Astrocyte (in vitro differentiated cells and primary cell): Measurements from ENCODE around the gene SLC6A9. TPM values are rescaled to one million over a fixed set of nuclear protein-coding genes. Genes with fewer than 3 reads are reported as not detected.

ENCODE experiments used
- DNase-seq: peaks from one replicate; pipeline ENCODE4 v3.0.0-alpha.2; 2010; ENCODE audit warnings: low read depth
- FAIRE-seq: peaks from 2 replicates; lab custom pipeline; 2011; peaks lifted over from hg19 to GRCh38; lab: Jason Lieb, UNC
- H2AFZ ChIP-seq: 2 replicates; pipeline ENCODE4 v1.6.0; 2012; ENCODE audit warnings: low read depth, low read length, inconsistent platforms
- H3K27ac ChIP-seq: 2 replicates; pipeline ENCODE4 v1.5.1; 2011; ENCODE audit warnings: low read depth, low read length, inconsistent platforms
- H3K27me3 ChIP-seq: 2 replicates; pipeline ENCODE4 v1.6.0; 2011; ENCODE audit warnings: low read length, inconsistent platforms; ENCODE audit not compliant: insufficient read depth
- H3K36me3 ChIP-seq: 2 replicates; pipeline ENCODE4 v1.5.1; 2011; ENCODE audit warnings: low read length, inconsistent platforms; ENCODE audit not compliant: insufficient read depth
- H3K4me1 ChIP-seq: 2 replicates; pipeline ENCODE4 v1.5.1; 2011; ENCODE audit warnings: low read length, inconsistent platforms; ENCODE audit not compliant: insufficient read depth
- H3K4me2 ChIP-seq: 2 replicates; pipeline ENCODE4 v1.6.0; 2012; ENCODE audit warnings: low read length, inconsistent platforms
- H3K4me3 ChIP-seq: 2 replicates; pipeline ENCODE4 v1.5.1; 2011; ENCODE audit warnings: low read depth, mild to moderate bottlenecking, low read length, inconsistent platforms; ENCODE audit not compliant: insufficient read depth
- H3K79me2 ChIP-seq: 2 replicates; pipeline ENCODE4 v1.6.0; 2012; ENCODE audit warnings: mild to moderate bottlenecking, low read length, inconsistent platforms; ENCODE audit not compliant: insufficient read depth
- H3K9ac ChIP-seq: 2 replicates; pipeline ENCODE4 v1.6.0; 2012; ENCODE audit warnings: mild to moderate bottlenecking, low read length, inconsistent platforms
- H3K9me3 ChIP-seq: 2 replicates; pipeline ENCODE4 v1.5.1; 2012; ENCODE audit warnings: low read depth, mild to moderate bottlenecking, low read length, inconsistent platforms; ENCODE audit not compliant: insufficient read depth
- H4K20me1 ChIP-seq: 2 replicates; pipeline ENCODE4 v1.6.0; 2012; ENCODE audit warnings: low read length, inconsistent platforms; ENCODE audit not compliant: insufficient read depth
- H3K27ac Mint-ChIP-seq: one replicate; pipeline ENCODE4 v1.8.0; 2021; ENCODE audit warnings: mild to moderate bottlenecking, mixed read lengths; ENCODE audit not compliant: unreplicated experiment
- H3K27me3 Mint-ChIP-seq: one replicate; pipeline ENCODE4 v1.8.0; 2021; ENCODE audit warnings: low read depth, mixed read lengths; ENCODE audit not compliant: unreplicated experiment
- H3K36me3 Mint-ChIP-seq: one replicate; pipeline ENCODE4 v1.8.0; 2021; ENCODE audit warnings: low read depth, mixed read lengths; ENCODE audit not compliant: unreplicated experiment
- H3K4me1 Mint-ChIP-seq: one replicate; pipeline ENCODE4 v1.8.0; 2021; ENCODE audit warnings: low read depth, mixed read lengths; ENCODE audit not compliant: unreplicated experiment
- H3K4me3 Mint-ChIP-seq: one replicate; pipeline ENCODE4 v1.8.0; 2021; ENCODE audit warnings: mild to moderate bottlenecking, moderate library complexity, mixed read lengths; ENCODE audit not compliant: unreplicated experiment
- H3K9me3 Mint-ChIP-seq: one replicate; pipeline ENCODE4 v1.8.0; 2021; ENCODE audit warnings: mild to moderate bottlenecking, mixed read lengths; ENCODE audit not compliant: unreplicated experiment
- CTCF ChIP-seq: IDR thresholded peaks from 2 replicates; pipeline ENCODE4 v1.5.1; 2011; ENCODE audit warnings: low read depth, mild to moderate bottlenecking, inconsistent platforms, low read length, moderate library complexity; ENCODE audit not compliant: insufficient read depth
- EZH2 ChIP-seq: IDR thresholded peaks from 2 replicates; pipeline ENCODE4 v1.6.1; 2012; ENCODE audit warnings: mild to moderate bottlenecking, low read length, inconsistent platforms; ENCODE audit not compliant: insufficient read depth
- total RNA-seq: library from RNA; stranded (reverse); gene quantifications from 2 replicates; pipeline ENCODE4 v1.2.1, GENCODE V29; 2021

Gene SLC6A9
- total RNA-seq, 1 donor from 2014 or later, result 45.2 TPM

GRCh38 chr1:43994794-43995790, 36.2 kb downstream of the SLC6A9 start:
- H3K36me3 ChIP-seq, result no peaks in the 10 kb centered on the region
- DNase-seq (no peak), FAIRE-seq (no peak)
- H3K9me3 ChIP-seq, result no peaks in the 10 kb centered on the region
- Mint-ChIP-seq H3K9me3 (peaks cover 2% of the 10 kb centered on the region), H3K4me1 (peaks cover 2% of the 10 kb centered on the region), H3K27ac (no peak overlapping the region), H3K27me3 (peaks cover 2% of the 10 kb centered on the region), H3K4me3 (no peak overlapping the region), H3K36me3 (peaks cover 10% of the 10 kb centered on the region)
- TF ChIP-seq CTCF (no peak), EZH2 (no peak)
- H3K79me2 ChIP-seq, result no peaks in the 10 kb centered on the region
- H3K9ac ChIP-seq, result no peak overlapping the region
- H3K27me3 ChIP-seq, result no peaks in the 10 kb centered on the region
- peaks cover 6% of the 10 kb centered on the region for H3K4me1 ChIP-seq
- no peak overlapping the region for H2AFZ ChIP-seq
- H3K27ac ChIP-seq, result no peak overlapping the region
- H3K4me2 ChIP-seq, result no peak overlapping the region
- H3K4me3 ChIP-seq, result no peak overlapping the region
- no peaks in the 10 kb centered on the region for H4K20me1 ChIP-seq

DNA sequence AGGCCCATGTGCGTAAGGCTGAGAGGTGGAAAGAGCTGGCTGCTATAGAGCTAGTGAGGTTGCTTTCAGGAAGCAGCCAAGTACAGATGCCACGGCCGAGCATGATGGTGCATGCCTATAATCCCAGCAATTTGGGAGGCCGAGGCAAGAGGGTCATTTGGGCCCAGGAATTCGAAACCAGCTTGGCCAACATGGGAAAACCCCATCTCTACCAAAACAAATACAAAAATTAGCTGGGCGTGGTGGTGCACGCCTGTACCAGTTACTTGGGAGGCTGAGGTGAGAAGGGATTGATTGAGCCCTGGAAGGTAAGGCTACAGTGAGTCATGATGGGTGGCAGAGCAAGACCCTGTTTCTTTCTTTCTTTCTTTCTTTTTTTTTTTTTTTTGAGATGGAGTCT, 37.2 kb downstream of the SLC6A9 start:
- H3K27ac Mint-ChIP-seq, result no peak overlapping the region
- no peak overlapping the region for H3K4me2 ChIP-seq
- peaks cover 2% of the 10 kb centered on the region for H3K4me1 Mint-ChIP-seq
- H3K9me3 ChIP-seq, result no peaks in the 10 kb centered on the region
- H3K4me3 Mint-ChIP-seq, result no peak overlapping the region
- no peaks in the 10 kb centered on the region for H3K27me3 ChIP-seq
- DNase-seq (no peak), FAIRE-seq (no peak)
- no peak for TF ChIP-seq CTCF
- peaks cover 4% of the 10 kb centered on the region for H3K36me3 Mint-ChIP-seq
- H3K27me3 Mint-ChIP-seq, result peaks cover 2% of the 10 kb centered on the region
- peaks cover 2% of the 10 kb centered on the region for H3K9me3 Mint-ChIP-seq
- H3K4me3 ChIP-seq, result no peak overlapping the region
- no peaks in the 10 kb centered on the region for H3K36me3 ChIP-seq
- H4K20me1 ChIP-seq, result no peaks in the 10 kb centered on the region
- H3K9ac ChIP-seq, result no peak overlapping the region
- no peak overlapping the region for H3K27ac ChIP-seq
- no peaks in the 10 kb centered on the region for H3K79me2 ChIP-seq
- peaks cover 6% of the 10 kb centered on the region for H3K4me1 ChIP-seq
- no peak overlapping the region for H2AFZ ChIP-seq
